Thyroid gland (tissue), 4 donors: ENCODE data around the gene KLF14.

Source experiments
- POLR2A ChIP-seq, 2 donors: fragments of 450-650 bp; IDR thresholded peaks; one replicate each; pipeline ENCODE4 v1.6.1; 2017; ENCODE audit warnings: antibody characterized with exemption in 2 of 2, mild to moderate bottlenecking in 2 of 2, moderate library complexity in 1 of 2
- TF ChIP-seq, protein P1 (sequence below), 6 experiments: fragments of 200-600 bp in 3 of 6; fragments of 450-650 bp in 3 of 6; sonication (generic) in 3 of 6; IDR thresholded peaks; one replicate each; pipeline ENCODE4 v1.5.1; 2016 to 2019; ENCODE audit warnings: antibody characterized with exemption in 6 of 6, mild to moderate bottlenecking in 2 of 6, inconsistent platforms in 1 of 6, moderate library complexity in 1 of 6

DNA sequence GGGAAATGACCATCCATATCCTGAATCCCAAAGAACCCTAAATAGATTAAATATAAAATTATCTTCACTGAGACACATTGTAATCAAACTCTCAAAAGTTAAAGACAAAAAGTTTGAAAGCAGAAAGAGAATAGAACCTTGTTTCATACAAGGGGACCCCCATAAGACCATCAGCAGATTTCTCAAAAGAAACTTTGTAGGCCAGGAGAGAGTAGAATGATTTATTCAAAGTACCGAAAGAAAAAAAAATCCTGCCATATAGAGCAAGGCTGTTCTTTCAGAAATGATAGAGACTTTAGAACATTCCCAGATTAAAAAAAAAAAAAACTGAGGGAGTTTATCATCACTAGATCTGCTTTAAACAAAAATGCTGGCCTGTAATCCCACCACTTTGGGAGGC is 34.8 kb upstream of the KLF14 start:
- TF ChIP-seq, protein P1, sequence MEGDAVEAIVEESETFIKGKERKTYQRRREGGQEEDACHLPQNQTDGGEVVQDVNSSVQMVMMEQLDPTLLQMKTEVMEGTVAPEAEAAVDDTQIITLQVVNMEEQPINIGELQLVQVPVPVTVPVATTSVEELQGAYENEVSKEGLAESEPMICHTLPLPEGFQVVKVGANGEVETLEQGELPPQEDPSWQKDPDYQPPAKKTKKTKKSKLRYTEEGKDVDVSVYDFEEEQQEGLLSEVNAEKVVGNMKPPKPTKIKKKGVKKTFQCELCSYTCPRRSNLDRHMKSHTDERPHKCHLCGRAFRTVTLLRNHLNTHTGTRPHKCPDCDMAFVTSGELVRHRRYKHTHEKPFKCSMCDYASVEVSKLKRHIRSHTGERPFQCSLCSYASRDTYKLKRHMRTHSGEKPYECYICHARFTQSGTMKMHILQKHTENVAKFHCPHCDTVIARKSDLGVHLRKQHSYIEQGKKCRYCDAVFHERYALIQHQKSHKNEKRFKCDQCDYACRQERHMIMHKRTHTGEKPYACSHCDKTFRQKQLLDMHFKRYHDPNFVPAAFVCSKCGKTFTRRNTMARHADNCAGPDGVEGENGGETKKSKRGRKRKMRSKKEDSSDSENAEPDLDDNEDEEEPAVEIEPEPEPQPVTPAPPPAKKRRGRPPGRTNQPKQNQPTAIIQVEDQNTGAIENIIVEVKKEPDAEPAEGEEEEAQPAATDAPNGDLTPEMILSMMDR (IDR thresholded peaks at IDR 0.05): no peak
- no peak for TF ChIP-seq POLR2A (IDR thresholded peaks at IDR 0.05)
